Heart right ventricle (tissue), 16 donors: ENCODE results near the gene SERPINE2. TPM values are rescaled to one million over a fixed set of nuclear protein-coding genes. Genes with fewer than 3 reads are reported as not detected.

Experiments used
- ATAC-seq, 8 donors: fragments of 200-7000 bp; cut with Tn5 transposase; one replicate each; pipeline ENCODE4 v1.9.1; 2020; ENCODE audit warnings: mild to moderate bottlenecking in 8 of 8, moderate library complexity in 8 of 8, moderate number of reproducible peaks in 1 of 8
- DNase-seq, 2 donors: peaks; one replicate each; pipeline ENCODE4 v3.0.0-alpha.2; 2020
- H3K27ac ChIP-seq, 10 donors: fragments of 200-600 bp; sonication (generic) in 2 of 10; one replicate each; pipeline versions ENCODE4 v1.5.0 to v1.8.0; 2020 to 2022; ENCODE audit warnings: mild to moderate bottlenecking in 3 of 10
- H3K27me3 ChIP-seq, 7 donors: fragments of 200-600 bp; one replicate each; pipeline ENCODE4 v1.8.0; 2021 to 2022; ENCODE audit warnings: mild to moderate bottlenecking in 2 of 7
- H3K36me3 ChIP-seq, 9 donors: fragments of 200-600 bp; sonication (generic) in 1 of 9; one replicate each; pipeline versions ENCODE4 v1.5.0 to v1.8.0; 2020 to 2022; ENCODE audit warnings: mild to moderate bottlenecking in 2 of 9
- H3K4me1 ChIP-seq, 9 donors: fragments of 200-600 bp; sonication (generic) in 1 of 9; one replicate each; pipeline versions ENCODE4 v1.5.0 to v1.8.0; 2020 to 2022; ENCODE audit warnings: mild to moderate bottlenecking in 4 of 9
- H3K4me3 ChIP-seq, 10 donors: fragments of 200-600 bp; sonication (generic) in 2 of 10; one replicate each; pipeline versions ENCODE4 v1.5.0 to v1.8.0; 2020 to 2022; ENCODE audit warnings: mild to moderate bottlenecking in 7 of 10, moderate library complexity in 2 of 10
- H3K9me3 ChIP-seq, 11 donors: fragments of 200-600 bp in 10 of 11; sonication (generic) in 2 of 11; one replicate each; pipeline versions ENCODE4 v1.5.0 to v1.8.0; 2013 to 2022; ENCODE audit warnings: mild to moderate bottlenecking in 2 of 11, control low read depth in 1 of 11, moderate library complexity in 1 of 11
- CTCF ChIP-seq, 9 donors: fragments of 200-600 bp; sonication (generic) in 2 of 9; IDR thresholded peaks; one replicate each; pipeline versions ENCODE4 v1.5.0 to v1.8.0; 2021 to 2022; ENCODE audit warnings: antibody characterized with exemption in 9 of 9, mild to moderate bottlenecking in 5 of 9, moderate library complexity in 1 of 9
- WGBS, 2 donors: extraction: QIAGEN DNeasy Blood & Tissue Kit; methylation state at CpG; one replicate each; pipeline ENCODE4 v1.1.7; 2013; ENCODE audit warnings: inconsistent platforms in 1 of 2; 5-methylcytosine and 5-hydroxymethylcytosine counted together
- intact Hi-C, 10 donors: fragments of 100-400 bp; cut with DNase I; formaldehyde crosslinking; loops; one replicate each; pipeline versions ENCODE4 v1.11.1 to v1.14.2; 2022
- polyA plus RNA-seq, 2 donors: library from polyadenylated mRNA; stranded (reverse); fragments of 200-250 nt; gene quantifications; one replicate each; pipeline ENCODE4 v1.2.3, GENCODE V29; 2013
- total RNA-seq, 10 donors: library from RNA; stranded (reverse); fragmentation: NEBNext Ultra II Directional in 3 of 10; extraction: Animal tissue kit (Norgen Biotek cat#: 25700) in 3 of 10; gene quantifications; one replicate each; pipeline versions ENCODE4 v1.2.1 to v1.2.4, GENCODE V29; 2021 to 2023
- donor health status: Arrhythmogenic right ventricular cardiomyopathy.
- donor health status: ischemic (EF 13 %, LVEDD 7.1; RV severe dilation, severe dysfunction).
- donor health status: healthy with polysubstance abuse.
- donor health status: DM: no; HTN: yes; CAD: no.
- donor health status: DM: no; HTN: no; CAD: no.
- donor health status: ischemic (EF 25% LVEDD 6.9; RV normal size, moderate dysfunction).
- donor health status: ischemic (EF 25% LVEDD 5.7; RV mildly dilated, moderate dysfunction).
- donor health status: healthy.
- donor health status: DM: yes; HTN: yes; CAD: no.
- donor health status: Ischemic cardiomyopathy.
- donor health status: ischemic (EF 35%, LVEDD 5.7; RV mildly dilated, moderate dysfunction).
- donor health status: nonischemic (EF 11% LVEDD 7.7; RV severe dilation, severe dysfunction).
- donor health status: DM: yes; HTN: yes; CAD: no.
- donor health status: PGD.
- donor health status: ischemic (EF 29% LVEDD 5.4; RV normal size, mild dysfunction).
- donor health status: nonischemic (EF 23%, LVEDD 6.1; RV moderate dilation, normal function).

The SERPINE2 gene
- total and polyA plus RNA-seq, 12 donors, result 5.3 to 56.6 (median 19.7) TPM

- Histone ChIP-seq H3K27ac (no peak overlapping the region), H3K4me3 (no peak overlapping the region), H3K9me3 (no peaks in the 10 kb centered on the region), H3K36me3 (no peaks in the 10 kb centered on the region), H3K27me3 (peaks cover 0 to 2% (median 0%) of the 10 kb centered on the region in 7 donors), H3K4me1 (peaks cover 0 to under 1% (median 0%) of the 10 kb centered on the region in 9 donors)
- ATAC-seq, result no peak
- DNase-seq, result no peak
- 91 to 93% methylated on average over 4 of the region's 4 CpGs for WGBS, 2 donors
- TF ChIP-seq CTCF (IDR thresholded peaks at IDR 0.05), result no peak
- intact Hi-C loops, result no loop called here
Measured at GRCh38 chr2:224063298-224063648, 24.2 kb upstream of the SERPINE2 start.

- 62 to 68% methylated on average over 5 of the region's 5 CpGs for WGBS, 2 donors
Measured at GRCh38 chr2:224062481-224063297, 23.6 kb upstream of the SERPINE2 start.

DNA sequence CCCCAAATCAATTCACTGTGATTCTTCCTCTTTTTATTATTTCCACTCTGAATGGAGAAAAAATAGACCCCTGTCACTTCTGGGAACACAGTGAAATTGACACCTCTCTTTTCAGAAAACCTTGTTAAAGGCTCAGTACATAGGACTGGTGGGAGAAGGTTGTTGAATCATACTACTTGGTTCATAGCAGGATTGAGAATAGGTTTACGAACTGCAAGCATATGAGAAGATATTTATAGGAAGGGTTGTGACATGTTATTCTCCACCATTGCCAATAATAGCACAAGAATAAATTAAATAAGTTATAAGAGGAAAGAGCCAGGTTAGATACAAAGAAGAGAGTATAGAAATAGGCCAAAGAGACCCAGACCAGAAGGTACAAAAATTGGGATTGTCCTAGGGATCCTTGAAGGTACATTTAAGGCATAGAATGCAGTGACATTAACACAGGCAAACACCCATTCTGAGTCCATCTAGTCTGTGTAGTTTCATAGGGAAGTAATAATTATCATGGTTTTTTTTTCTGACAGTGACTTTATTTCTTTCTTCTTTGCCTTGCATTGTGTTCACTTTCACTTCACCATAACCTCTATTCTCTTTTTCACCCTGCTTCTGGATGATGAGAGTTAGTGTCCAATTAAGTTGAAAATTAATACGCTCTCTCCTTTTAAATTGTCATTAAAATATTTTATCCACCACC lies 21.8 kb upstream of the SERPINE2 start:
- H3K27ac ChIP-seq, result no peak overlapping the region
- WGBS, 2 donors, result 84 to 86% methylated on average over 2 of the region's 2 CpGs
- no peak for TF ChIP-seq CTCF (IDR thresholded peaks at IDR 0.05)
- no peak for DNase-seq
- no peaks in the 10 kb centered on the region for H3K36me3 ChIP-seq
- no peak overlapping the region for H3K4me3 ChIP-seq
- H3K27me3 ChIP-seq, result peaks cover 0 to 2% (median 0%) of the 10 kb centered on the region in 7 donors
- no peaks in the 10 kb centered on the region for H3K4me1 ChIP-seq
- ATAC-seq, result no peak
- peaks cover 0 to 6% (median 0%) of the 10 kb centered on the region in 11 donors for H3K9me3 ChIP-seq
- intact Hi-C loops, result no loop called here

More at GRCh38 chr2:224062481-224063297, 23.6 kb upstream of the SERPINE2 start:
- Histone ChIP-seq H3K27me3 (peaks cover 0 to 2% (median 0%) of the 10 kb centered on the region in 7 donors), H3K9me3 (no peaks in the 10 kb centered on the region), H3K4me1 (no peaks in the 10 kb centered on the region), H3K4me3 (no peak overlapping the region), H3K27ac (no peak overlapping the region), H3K36me3 (no peaks in the 10 kb centered on the region)
- no peak for DNase-seq
- intact Hi-C loops, result no loop called here
- no peak for TF ChIP-seq CTCF (IDR thresholded peaks at IDR 0.05)
- no peak for ATAC-seq

DNA sequence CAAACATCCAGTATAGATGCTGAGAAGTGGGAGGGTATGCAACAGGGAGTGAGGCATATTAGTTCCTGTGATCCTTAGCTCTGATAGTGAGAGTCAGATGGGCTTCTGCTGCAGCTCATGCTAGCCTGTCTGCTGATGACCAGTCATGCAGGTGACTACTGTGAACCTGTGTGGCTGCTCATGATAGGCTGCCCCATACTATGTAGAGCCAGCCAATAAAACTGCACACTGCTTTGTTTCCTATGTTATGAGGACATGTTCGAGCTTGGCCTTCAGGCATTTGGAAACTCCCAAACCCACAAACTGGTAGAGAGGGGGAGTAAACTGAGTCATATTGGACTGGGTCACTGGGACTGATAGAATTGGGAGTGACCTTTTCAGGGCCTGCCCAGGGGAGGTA lies 20.1 kb upstream of the SERPINE2 start:
- WGBS, 2 donors, result 74 to 88% methylated on average over 1 of the region's 1 CpG
- no peak for TF ChIP-seq CTCF (IDR thresholded peaks at IDR 0.05)
- DNase-seq (no peak), ATAC-seq (no peak)
- Histone ChIP-seq H3K27ac (no peak overlapping the region), H3K9me3 (peaks cover 0 to 6% (median 0%) of the 10 kb centered on the region in 11 donors), H3K4me3 (no peak overlapping the region), H3K36me3 (no peaks in the 10 kb centered on the region), H3K27me3 (peaks cover 0 to 2% (median 0%) of the 10 kb centered on the region in 7 donors), H3K4me1 (no peaks in the 10 kb centered on the region)
- intact Hi-C loops, result no loop called here
